HG02884 (cell line): ENCODE results near the gene VPS13C.
"Not testable (repeated sequence)": the region's sequence is repeated elsewhere in the genome, so short reads cannot be mapped to it uniquely, and the experiment has no call there.

Experiments used
- ATAC-seq: cut with Tn5 transposase; IDR thresholded peaks from one replicate; pipeline ENCODE4 v1.9.1; 2021; ENCODE audit warnings: mild to moderate bottlenecking, moderate library complexity; ENCODE audit not compliant: unreplicated experiment

The VPS13C gene

DNA sequence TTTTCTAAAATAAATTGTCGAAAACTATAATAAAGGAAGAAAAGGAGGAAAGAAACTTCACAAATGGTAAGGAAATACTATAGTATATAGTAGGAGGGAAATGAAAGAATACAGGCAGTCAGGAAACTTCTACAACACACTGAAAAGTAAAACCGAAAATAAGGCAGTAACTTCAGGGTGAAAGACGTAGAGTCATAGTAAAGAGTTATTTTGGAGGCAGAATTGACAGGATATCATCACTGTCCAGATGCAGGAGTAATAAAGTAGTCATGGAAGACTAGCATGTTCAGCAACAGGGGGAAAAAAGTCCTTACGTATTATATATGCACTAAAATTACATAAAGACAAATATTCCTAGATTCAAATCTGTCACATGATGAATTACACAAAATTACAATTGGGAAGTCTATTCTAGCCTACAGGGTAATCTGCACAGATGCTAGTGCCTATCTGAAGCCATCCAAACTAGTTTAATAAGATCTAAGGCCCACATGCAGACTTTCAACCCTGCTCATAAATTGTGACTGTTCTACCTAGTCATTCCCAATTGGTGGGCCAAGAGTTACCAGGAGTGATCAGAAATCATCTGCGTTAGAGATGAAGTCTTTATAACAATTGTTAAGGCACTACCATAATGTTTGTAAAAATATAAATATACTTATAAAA is 14.0 kb downstream of the VPS13C start:
- peak; percentile 72 for ATAC-seq

DNA sequence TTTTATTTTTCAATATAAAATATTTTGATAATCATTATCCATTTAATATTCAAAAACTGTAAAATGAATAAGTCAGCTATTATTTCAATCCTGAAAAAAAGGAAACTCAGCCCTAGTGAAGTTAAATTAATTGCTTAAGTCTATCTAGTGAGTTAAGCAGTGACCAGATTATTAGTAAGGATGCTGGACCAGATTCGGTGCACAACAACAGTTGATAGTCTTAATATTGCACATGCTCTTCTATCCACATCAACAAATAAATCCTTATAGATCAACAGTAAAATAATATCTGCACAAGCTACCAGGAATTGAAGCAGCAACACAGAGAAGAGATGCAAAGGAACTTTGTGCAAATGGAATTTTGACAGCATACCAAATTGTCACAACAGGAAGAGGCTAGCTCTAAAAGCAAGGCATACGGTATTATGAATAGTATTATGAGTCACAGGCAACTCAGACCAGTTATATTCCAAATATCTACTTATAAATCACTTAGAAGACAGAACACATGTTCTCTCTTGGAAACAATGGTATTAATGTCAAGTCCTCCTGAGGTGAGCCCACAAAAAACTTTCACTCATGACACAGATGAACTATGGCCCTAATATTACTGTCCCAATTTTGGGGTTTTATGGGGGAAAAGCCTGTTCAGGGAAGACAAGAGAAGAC is 24.9 kb downstream of the VPS13C start:
- no peak for ATAC-seq

DNA sequence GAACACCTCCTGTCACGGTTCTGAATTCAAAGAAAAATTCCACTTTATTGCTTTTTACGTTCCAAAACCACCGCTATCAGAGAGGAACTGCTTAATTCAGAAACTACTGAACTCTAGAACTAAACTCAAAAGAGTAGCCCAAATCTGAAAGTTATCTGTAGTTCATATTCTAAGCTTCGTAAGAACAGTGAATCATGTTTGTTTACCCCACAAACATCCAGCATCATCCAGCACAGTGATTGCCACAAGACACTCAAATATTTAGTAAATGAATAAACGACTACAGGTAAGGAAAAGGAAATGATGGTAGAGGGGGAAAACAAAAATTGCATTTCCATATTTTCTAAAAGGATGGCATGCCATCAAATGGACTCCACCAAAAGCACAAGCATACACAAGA is 32.3 kb downstream of the VPS13C start:
- no peak for ATAC-seq

DNA sequence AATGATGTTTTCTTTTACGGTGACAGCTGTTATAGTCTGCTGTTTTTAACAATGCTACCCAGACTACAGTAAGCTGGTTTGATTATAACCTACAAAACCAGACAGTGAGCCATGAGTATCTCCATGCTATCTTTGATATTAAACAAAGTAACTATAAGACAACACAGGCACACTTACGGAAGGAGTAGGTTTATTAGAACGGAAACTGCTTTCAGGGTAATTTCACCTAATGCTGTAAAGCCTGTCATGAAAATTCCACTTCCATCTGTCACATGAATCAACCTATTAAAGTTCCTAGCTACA is 33.0 kb downstream of the VPS13C start:
- peak; percentile 20 for ATAC-seq

DNA sequence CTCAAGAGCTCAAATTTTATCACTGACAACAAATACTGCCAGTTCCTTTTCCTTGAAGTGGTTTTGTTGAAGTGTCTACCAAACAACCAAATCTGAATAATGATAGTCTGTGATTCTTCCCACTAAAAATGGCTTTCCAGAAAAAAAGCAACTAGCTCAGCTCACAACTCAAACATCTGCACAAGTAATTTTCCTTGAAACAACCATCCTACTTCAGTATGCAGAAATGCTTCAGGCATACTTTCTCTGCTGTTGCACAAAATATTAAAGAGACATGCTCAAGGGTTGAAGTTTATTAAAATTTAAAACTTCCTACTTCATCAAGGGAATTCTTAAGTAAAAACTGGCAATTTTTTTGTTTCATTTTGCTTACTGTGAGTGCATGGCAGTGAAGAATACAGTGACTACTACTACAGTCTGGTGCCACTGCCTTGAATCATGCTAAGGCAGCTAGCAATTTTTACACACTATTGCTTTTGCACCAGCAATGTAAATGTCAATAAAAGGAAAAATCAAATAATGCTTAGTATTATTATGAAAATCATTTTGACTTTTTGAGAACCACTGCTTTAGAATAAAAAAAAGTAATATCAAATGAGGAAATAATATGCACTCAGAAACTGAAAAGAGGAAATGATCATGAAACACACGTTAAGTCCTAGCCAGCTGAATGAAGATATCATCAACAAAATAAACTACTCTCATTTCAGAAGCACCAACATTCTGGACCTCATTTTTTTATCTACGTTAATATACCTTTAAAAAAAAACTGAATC is 33.6 kb downstream of the VPS13C start:
- ATAC-seq, result peak; percentile 60

DNA sequence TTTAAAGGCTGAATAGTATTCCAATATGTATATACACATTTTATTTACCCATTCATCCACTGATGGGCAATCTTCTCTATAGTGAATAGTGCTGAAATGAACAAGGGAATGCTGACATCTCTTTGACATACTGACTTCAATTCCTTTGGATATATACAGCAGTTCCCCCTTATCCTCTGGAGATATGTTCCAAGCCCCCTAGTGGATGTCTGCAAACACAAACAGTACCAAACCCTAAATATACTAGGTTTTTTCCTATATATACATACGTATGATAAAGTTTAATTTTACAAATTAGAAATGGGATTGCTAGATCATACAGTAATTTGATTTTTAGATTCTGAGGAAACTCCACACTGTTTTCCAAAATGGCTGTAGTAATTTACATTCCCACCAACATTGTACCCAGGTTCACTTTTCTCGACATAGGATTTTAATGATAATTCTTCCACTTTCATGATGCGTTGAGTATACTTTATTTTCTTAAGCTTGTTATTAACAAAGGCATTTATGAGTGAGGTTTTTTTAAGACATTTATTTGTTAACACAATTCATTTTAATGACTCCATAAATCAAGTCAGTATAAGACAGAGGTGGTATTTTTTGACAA is 38.2 kb downstream of the VPS13C start:
- ATAC-seq, result no peak

DNA sequence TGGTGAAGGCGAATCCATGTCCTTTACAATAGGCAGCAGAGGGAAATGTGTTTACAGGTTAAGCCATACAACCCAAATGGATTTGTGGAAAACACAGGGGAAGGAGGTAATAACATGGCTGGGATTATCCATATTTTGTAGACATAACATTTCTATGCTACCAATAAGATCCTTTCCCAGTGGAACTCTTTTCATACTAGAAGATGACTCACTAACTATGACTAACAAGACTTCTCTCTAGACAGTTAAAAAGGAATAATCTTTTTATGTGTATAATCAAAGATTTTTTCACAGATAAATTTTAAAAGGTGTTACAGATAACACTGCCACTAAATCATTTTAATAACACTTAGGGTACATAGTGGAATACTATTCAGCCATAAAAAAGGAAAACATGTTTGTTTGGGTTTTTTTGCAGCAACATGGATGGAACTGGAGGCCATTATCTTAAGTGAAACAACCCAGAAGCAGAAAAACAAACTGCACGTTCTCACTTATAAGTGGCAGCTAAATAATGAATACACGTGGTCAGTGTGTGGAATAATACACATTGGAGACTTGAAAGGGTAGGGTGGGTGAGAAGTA is 39.6 kb downstream of the VPS13C start:
- ATAC-seq, result no peak

DNA sequence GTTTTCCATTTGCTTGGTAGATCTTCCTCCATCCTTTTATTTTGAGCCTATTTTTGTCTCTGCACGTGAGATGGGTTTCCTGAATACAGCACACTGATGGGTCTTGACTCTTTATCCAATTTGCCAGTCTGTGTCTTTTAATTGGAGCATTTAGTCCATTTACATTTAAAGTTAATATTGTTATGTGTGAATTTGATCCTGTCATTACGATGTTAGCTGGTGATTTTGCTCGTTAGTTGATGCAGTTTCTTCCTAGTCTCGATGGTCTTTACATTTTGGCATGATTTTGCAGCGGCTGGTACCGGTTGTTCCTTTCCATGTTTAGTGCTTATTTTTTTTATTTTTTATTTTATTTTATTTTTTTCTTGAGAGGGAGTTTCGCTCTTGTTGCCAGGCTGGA is 54.9 kb downstream of the VPS13C start:
- not testable (repeated sequence) for ATAC-seq

DNA sequence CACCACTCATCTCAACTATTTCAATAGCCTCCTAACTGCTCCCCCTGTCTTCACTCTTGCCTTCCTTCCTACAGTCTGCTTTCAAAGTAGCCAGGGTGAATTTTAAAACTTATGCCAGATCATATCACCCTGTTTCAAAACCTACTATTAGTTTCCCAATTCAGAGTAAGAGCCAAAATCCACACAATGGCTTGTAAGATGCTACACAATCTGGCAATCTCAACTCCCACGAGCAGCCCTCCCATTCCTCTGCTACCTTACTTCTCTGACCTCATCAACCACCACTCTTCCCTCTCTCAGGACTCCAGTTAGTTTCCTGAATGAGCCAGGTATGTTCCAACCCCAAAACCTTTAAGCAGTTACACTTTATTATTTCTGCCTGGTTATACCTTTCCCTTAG is 62.5 kb downstream of the VPS13C start:
- no peak for ATAC-seq

DNA sequence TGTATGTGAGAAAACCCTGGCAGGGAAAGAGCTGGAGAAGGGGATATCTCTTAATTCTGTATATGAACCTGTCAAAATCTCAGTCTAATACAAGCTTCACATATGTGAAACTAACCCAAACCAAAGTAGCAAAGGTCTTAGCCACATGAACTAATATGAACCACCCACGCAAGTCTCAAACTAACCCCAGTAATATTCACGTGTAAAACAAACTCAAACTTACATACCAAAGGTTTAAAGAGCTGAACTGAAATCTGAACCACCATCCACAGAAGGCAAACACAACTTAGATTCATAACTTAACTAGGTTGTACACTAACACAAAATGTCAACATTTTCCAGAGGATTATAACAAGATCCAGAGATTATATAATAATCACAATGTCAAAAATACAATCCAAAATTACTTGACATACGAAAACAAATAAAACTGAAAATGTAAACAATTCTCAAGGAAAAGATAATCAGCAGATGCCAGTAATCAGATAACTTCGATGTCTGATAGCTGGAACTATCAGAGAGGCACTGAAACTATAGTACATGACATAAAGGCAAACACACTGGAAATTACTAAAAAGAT is 64.1 kb downstream of the VPS13C start:
- ATAC-seq, result no peak

DNA sequence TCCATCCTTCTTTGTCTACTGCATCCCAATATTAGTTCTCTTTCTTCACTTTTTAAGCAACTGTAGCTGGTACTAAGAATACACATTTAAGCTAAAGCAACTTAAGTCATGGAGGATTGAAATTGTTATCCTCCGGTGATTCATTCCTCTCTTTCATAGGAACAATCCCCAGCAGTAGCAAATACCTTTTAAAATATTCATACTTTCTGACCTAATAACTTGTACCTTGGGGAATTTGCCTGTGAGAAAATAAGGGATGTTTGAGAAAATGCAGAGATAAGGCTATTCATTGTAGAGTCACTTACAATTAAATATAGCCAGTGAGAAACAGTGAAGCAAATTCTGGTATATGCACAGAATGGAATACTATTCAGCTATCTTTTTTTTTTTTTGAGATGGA is 66.0 kb downstream of the VPS13C start:
- no peak for ATAC-seq

DNA sequence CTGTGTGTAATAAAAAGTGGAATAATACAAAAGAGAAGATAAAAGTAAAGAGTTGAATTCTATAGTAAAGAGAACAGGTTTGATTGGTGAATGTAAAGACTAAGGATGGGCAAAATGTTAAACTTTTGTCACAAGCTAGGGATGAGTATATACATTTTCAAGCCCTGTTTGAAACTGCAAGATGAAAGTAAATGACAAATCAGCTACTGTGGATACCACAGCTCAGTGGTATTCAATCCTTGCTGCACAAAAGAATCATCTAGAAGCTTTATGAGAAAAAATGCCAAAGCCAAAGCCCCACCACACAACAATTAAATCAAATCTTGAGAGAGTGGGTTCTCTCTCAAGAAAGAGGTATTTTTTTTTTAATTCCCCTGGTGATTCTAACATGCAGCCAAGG is 67.7 kb downstream of the VPS13C start:
- ATAC-seq, result no peak

DNA sequence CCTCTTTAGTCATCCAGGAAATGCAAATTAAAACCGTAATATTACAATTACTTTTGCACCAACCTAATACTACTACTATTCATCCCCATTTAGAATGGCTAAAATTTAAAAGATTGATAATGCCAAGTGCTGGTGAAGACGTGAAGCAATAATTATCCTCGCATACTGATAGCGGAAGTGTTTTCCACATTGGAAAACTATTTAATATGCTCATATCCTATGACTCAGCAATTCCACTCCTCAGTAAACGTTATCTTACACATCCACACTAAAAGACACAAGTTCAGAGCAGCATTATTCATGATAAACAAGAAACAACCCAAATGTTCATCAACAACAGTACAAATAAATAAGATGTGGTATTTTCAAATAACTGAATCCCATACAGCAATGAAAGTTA is 70.6 kb downstream of the VPS13C start:
- no peak for ATAC-seq

DNA sequence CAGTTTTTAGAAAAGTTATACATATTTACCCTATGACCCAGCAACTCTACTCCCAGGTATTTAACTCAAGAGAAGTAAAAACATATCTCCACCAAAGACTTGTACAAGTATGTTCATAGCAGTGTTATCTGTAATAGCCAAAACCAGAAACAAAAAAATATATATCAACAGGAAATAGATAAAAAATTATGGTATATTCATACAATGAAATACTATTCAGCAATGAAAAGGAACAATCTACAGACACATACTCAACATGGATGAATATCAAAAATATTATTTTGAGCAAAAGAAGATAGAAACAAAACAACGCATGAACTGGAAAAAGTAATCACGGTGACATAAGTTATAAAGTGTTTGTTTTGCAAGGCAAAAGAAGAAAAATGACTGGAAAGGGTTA is 72.4 kb downstream of the VPS13C start:
- ATAC-seq, result no peak

DNA sequence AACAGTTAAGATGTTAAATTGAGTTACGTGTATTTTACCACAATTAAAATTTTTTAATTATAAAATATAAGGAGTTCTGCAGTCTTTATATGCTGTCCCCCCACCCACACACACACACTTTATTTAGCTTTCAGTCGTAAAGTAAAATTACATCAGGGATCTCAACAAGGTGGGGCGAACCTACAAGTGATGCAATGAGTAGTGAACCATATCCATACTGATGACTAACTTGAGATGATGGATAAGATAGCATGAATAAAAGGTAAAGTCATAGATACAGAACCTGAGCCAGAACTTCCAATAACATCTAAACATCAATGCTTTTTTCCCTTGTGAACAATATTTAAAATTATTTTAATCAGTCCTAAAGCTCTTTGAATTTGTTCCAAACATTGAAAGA is 77.2 kb downstream of the VPS13C start:
- ATAC-seq, result no peak

DNA sequence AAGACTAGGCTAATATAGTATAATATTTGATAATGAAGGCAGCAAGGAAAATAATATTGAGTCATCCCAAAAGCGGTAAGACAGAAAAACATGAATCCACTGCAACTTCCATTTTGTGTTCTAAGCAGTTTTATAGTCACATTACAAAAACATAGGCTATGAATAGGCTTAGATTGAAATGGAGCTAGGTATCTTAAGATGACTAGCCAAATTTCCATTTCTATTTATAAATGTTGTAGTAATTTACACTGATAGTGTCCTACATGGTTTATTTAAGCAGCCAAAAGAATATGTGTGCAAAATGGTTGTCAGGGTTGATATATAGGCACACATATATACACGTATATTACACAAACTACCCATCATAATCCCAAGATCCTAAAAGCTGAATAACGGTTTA is 82.0 kb downstream of the VPS13C start:
- no peak for ATAC-seq

DNA sequence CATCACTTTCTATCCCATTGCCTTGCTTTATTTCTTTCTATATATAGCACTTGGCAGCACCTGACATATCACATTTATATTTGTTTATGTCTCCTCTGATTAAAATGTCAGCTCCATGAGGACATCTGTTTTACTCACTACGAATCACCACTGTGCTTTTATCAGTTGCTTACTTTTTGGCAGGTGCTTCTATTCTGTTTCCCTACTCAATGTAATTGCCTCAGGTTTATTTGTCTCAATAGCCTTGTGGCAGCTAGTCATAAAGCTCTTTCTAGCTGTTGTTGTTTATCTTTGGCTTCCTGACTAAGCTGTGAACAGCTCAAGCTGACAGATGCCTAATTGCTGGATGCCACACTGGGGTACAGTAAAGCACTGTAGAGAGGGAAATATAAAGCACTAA is 85.5 kb downstream of the VPS13C start:
- no peak for ATAC-seq

DNA sequence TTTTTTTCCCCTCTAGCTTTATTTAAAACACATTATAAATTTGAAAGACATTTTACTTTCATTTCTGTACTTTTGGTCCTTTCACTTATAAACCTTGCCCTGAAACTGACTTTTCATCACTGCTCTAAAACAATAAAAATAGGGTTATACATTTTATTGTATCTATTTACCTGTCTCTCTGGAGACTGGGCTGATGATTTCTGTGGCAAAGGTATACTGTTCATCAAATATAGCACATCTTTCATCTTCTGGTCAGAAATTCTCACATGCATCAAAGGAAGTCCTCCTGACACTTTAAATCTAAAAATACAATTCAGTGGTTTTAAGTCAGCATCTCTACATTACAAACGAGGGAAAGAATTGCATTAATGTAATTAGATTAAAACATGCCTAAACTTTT is 86.1 kb downstream of the VPS13C start:
- no peak for ATAC-seq

DNA sequence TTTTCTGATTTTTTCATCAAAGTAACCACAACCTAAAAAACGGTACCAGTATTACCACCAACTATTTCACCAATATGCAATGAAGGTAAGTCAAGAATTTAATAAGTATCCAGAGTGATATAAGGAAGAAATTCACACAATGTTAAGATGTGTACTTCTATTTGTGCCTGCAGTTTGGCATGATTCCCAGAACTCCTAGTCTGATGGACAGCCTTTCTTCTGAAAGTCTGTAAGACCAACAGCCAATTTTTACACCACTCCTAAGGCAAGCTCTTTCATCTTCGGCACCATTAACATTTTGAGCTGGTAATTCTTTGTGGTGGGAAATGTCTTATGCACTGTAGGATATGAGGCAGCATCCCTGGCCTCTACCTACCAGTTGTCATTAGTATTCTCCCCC is 108.3 kb downstream of the VPS13C start:
- ATAC-seq, result no peak

DNA sequence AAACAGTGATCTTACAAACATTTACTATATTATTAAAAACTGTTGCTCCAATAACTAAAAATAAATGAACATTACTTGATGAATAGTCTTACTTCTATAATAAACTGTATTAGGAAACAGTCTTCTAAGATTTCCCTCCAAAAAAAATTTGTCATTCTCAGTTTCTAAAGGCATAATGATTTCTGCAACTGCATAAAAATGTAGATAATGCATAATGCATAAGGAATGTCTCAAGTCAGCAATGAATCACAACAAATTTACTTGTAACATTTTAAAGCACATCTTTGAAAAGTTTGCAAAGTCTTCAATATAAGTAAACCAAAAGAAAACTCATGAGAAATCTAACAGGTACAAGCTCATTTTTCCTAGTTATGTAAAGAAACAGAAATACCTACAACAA is 113.5 kb downstream of the VPS13C start:
- no peak for ATAC-seq

DNA sequence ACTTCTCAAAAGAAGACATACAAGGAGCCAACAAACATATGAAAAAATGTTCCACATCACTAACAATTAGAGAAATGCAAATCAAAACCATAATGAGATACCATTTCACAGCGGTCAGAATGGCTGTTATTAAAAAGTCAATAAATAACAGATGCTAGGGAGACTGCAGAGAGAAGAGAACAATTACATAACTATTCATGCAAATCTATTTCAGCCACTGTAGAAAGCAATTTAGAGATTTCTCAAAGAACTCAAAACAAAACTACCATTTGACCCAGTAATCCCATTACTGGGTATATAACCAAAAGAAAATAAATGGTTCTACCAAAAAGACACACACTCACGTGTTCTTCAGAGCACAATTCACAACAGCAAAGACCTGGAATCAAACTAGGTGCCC is 116.3 kb downstream of the VPS13C start:
- ATAC-seq, result no peak
